Liver (tissue), 9 donors: ENCODE data around the gene LIMCH1. TPM values are rescaled to one million over a fixed set of nuclear protein-coding genes. Genes with fewer than 3 reads are reported as not detected.

ENCODE experiments used
- DNase-seq: peaks from one replicate; pipeline ENCODE4 v3.0.0-alpha.2; 2017; ENCODE audit warnings: low spot score
- H3K27ac ChIP-seq, 2 donors: one replicate each; pipeline ENCODE4 v1.7.0; 2013; ENCODE audit warnings: inconsistent platforms in 2 of 2, low read length in 2 of 2, control low read depth in 1 of 2, low read depth in 1 of 2, mild to moderate bottlenecking in 1 of 2
- H3K27me3 ChIP-seq, 4 donors: one replicate each; pipeline versions ENCODE4 v1.6.1 to v1.7.0; 2013; ENCODE audit warnings: low read length in 3 of 4, inconsistent platforms in 1 of 4, mild to moderate bottlenecking in 1 of 4, moderate library complexity in 1 of 4; ENCODE audit not compliant: control insufficient read depth in 4 of 4, insufficient read depth in 4 of 4
- H3K36me3 ChIP-seq, 4 donors: one replicate each; pipeline versions ENCODE4 v1.6.1 to v1.7.0; 2013; ENCODE audit warnings: low read length in 3 of 4, mild to moderate bottlenecking in 3 of 4, low read depth in 1 of 4, moderate library complexity in 1 of 4; ENCODE audit not compliant: control insufficient read depth in 4 of 4, insufficient read depth in 3 of 4
- H3K4me1 ChIP-seq, 4 donors: one replicate each; pipeline versions ENCODE4 v1.6.1 to v1.7.0; 2013; ENCODE audit warnings: low read length in 3 of 4, mild to moderate bottlenecking in 3 of 4, moderate library complexity in 1 of 4; ENCODE audit not compliant: control insufficient read depth in 4 of 4, insufficient read depth in 4 of 4
- H3K4me3 ChIP-seq, 3 donors: one replicate each; pipeline versions ENCODE4 v1.6.1 to v1.7.0; 2013; ENCODE audit warnings: low read length in 3 of 3, control low read depth in 1 of 3, low read depth in 1 of 3, mild to moderate bottlenecking in 1 of 3
- H3K9ac ChIP-seq, 2 donors: one replicate each; pipeline ENCODE4 v1.7.0; 2013; ENCODE audit warnings: low read length in 2 of 2, mild to moderate bottlenecking in 2 of 2, moderate library complexity in 2 of 2, control low read depth in 1 of 2, low read depth in 1 of 2
- H3K9me3 ChIP-seq, 4 donors: one replicate each; pipeline versions ENCODE4 v1.6.1 to v1.7.0; 2013; ENCODE audit warnings: low read length in 3 of 4; ENCODE audit not compliant: control insufficient read depth in 4 of 4
- EGR1 ChIP-seq, 2 donors: IDR thresholded peaks; 2 replicates each; pipeline ENCODE4 v1.6.1; 2016 to 2018; ENCODE audit warnings: antibody characterized with exemption in 2 of 2, low read depth in 2 of 2
- FOXA1 ChIP-seq: IDR thresholded peaks from 2 replicates; pipeline ENCODE4 v1.6.1; 2016; ENCODE audit warnings: antibody characterized with exemption
- FOXA2 ChIP-seq: IDR thresholded peaks from 2 replicates; pipeline ENCODE4 v1.6.1; 2016; ENCODE audit warnings: antibody characterized with exemption
- GABPA ChIP-seq, 2 donors: IDR thresholded peaks in 1 of 2; conservative IDR thresholded peaks in 1 of 2; 2 replicates each; pipeline ENCODE4 v1.6.1; 2016; ENCODE audit warnings: antibody characterized with exemption in 2 of 2, mild to moderate bottlenecking in 1 of 2, moderate library complexity in 1 of 2
- HNF4A ChIP-seq, 2 donors: conservative IDR thresholded peaks; 2 replicates each; pipeline ENCODE4 v1.6.1; 2016; ENCODE audit warnings: antibody characterized with exemption in 2 of 2, mild to moderate bottlenecking in 2 of 2
- HNF4G ChIP-seq: IDR thresholded peaks from 2 replicates; pipeline ENCODE4 v1.6.1; 2016; ENCODE audit warnings: antibody characterized with exemption
- JUND ChIP-seq, 2 donors: IDR thresholded peaks; 2 replicates each; pipeline ENCODE4 v1.6.1; 2016; ENCODE audit warnings: antibody characterized with exemption in 2 of 2
- NR2F2 ChIP-seq: IDR thresholded peaks from 2 replicates; pipeline ENCODE4 v1.6.1; 2016; ENCODE audit warnings: antibody characterized with exemption
- RAD21 ChIP-seq, 2 donors: IDR thresholded peaks; 2 replicates each; pipeline ENCODE4 v1.6.1; 2016; ENCODE audit warnings: antibody characterized with exemption in 2 of 2, mild to moderate bottlenecking in 2 of 2
- RXRA ChIP-seq, 2 donors: IDR thresholded peaks; 2 replicates each; pipeline ENCODE4 v1.6.1; 2017 to 2018; ENCODE audit warnings: antibody characterized with exemption in 2 of 2, mild to moderate bottlenecking in 1 of 2
- SP1 ChIP-seq: IDR thresholded peaks from 2 replicates; pipeline ENCODE4 v1.6.1; 2018; ENCODE audit warnings: antibody characterized with exemption, mild to moderate bottlenecking
- TAF1 ChIP-seq: conservative IDR thresholded peaks from 2 replicates; pipeline ENCODE4 v1.6.1; 2016; ENCODE audit warnings: antibody characterized with exemption, mild to moderate bottlenecking
- WGBS: extraction: QIAGEN DNeasy Blood & Tissue Kit; methylation state at CpG from one replicate; pipeline ENCODE4 v1.1.7; 2013; 5-methylcytosine and 5-hydroxymethylcytosine counted together
- polyA plus RNA-seq, 2 donors: library from polyadenylated mRNA; stranded (reverse) in 1 of 2; unstranded in 1 of 2; fragments of 200-250 nt in 1 of 2; fragments of >200 nt in 1 of 2; fragmentation: Nextera tagmentation in 1 of 2; extraction: Ambion mirVana in 1 of 2; gene quantifications; one replicate each; pipeline versions ENCODE4 v1.2.1 to v1.2.3, GENCODE V29; 2013 to 2015
- total RNA-seq, 2 donors: library from RNA; depleted of rRNA; stranded (reverse); fragments of >200 nt; gene quantifications; one replicate each; pipeline ENCODE4 v1.2.3, GENCODE V29; 2014
- TF ChIP-seq, protein P1 (sequence below): IDR thresholded peaks from 2 replicates; pipeline ENCODE4 v1.6.1; 2016; ENCODE audit warnings: antibody characterized with exemption
- TF ChIP-seq, protein P2 (sequence below): IDR thresholded peaks from 2 replicates; pipeline ENCODE4 v1.6.1; 2016; ENCODE audit warnings: antibody characterized with exemption
- TF ChIP-seq, protein P3 (sequence below): IDR thresholded peaks from 2 replicates; pipeline ENCODE4 v1.6.1; 2016; ENCODE audit warnings: antibody characterized with exemption
- TF ChIP-seq, protein P4 (sequence below): fragments of 150-350 bp; IDR thresholded peaks from 2 replicates; pipeline ENCODE4 v1.5.1; 2017; ENCODE audit warnings: improper control_type of control experiment, low read depth, low read length; ENCODE audit not compliant: missing input control
- donor health status: healthy.
- donor health status: healthy.
- donor health status: healthy.
- donor health status: healthy.
- donor health status: healthy.

LIMCH1 gene
- total and polyA plus RNA-seq, 4 donors: 2.0 to 30.6 (median 8.1) TPM

DNA sequence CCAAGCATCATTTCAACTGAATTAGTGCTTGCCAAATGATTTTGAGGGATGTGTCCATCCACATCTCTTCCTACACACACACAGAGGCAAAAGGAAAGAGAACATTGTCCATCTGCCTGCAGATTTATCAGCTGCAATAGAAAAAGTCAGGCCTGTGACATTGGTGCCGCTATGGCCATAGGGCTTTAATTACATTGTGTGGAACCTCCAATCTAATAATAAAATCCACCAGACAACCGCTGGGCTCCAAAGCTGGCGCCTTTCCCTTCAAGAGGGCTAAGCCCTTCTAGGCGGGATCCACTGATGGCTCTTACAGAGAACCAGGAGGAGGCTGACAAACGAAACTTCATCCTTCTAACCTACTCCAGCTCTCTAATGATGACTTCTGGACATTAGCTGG is 150.0 kb downstream of the LIMCH1 start:
- H3K36me3 ChIP-seq: peaks cover 3 to 13% (median 8%) of the 10 kb centered on the region in 4 donors
- no peak overlapping the region for H3K9ac ChIP-seq
- H3K4me3 ChIP-seq: no peak overlapping the region
- H3K9me3 ChIP-seq: no peaks in the 10 kb centered on the region
- peaks cover 0 to 4% (median 0%) of the 10 kb centered on the region in 4 donors for H3K4me1 ChIP-seq
- H3K27ac ChIP-seq: no peak overlapping the region
- no peak for TF ChIP-seq EGR1 (IDR thresholded peaks at IDR 0.05; ENCODE audit: low read depth in 2 of 2)
- no peak for TF ChIP-seq JUND (IDR thresholded peaks at IDR 0.05)
- no peak for TF ChIP-seq NR2F2
- TF ChIP-seq, protein P1, sequence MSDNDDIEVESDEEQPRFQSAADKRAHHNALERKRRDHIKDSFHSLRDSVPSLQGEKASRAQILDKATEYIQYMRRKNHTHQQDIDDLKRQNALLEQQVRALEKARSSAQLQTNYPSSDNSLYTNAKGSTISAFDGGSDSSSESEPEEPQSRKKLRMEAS: no peak
- no peak for TF ChIP-seq RXRA (IDR thresholded peaks at IDR 0.05)
- TF ChIP-seq, protein P2, sequence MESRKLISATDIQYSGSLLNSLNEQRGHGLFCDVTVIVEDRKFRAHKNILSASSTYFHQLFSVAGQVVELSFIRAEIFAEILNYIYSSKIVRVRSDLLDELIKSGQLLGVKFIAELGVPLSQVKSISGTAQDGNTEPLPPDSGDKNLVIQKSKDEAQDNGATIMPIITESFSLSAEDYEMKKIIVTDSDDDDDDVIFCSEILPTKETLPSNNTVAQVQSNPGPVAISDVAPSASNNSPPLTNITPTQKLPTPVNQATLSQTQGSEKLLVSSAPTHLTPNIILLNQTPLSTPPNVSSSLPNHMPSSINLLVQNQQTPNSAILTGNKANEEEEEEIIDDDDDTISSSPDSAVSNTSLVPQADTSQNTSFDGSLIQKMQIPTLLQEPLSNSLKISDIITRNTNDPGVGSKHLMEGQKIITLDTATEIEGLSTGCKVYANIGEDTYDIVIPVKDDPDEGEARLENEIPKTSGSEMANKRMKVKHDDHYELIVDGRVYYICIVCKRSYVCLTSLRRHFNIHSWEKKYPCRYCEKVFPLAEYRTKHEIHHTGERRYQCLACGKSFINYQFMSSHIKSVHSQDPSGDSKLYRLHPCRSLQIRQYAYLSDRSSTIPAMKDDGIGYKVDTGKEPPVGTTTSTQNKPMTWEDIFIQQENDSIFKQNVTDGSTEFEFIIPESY: no peak
- TF ChIP-seq, protein P3, sequence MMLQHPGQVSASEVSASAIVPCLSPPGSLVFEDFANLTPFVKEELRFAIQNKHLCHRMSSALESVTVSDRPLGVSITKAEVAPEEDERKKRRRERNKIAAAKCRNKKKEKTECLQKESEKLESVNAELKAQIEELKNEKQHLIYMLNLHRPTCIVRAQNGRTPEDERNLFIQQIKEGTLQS: no peak
- TF ChIP-seq FOXA1: no peak
- no peak for TF ChIP-seq RAD21 (IDR thresholded peaks at IDR 0.05)
- no peak for TF ChIP-seq HNF4A (conservative IDR thresholded peaks at IDR 0.05)
- TF ChIP-seq, protein P4, sequence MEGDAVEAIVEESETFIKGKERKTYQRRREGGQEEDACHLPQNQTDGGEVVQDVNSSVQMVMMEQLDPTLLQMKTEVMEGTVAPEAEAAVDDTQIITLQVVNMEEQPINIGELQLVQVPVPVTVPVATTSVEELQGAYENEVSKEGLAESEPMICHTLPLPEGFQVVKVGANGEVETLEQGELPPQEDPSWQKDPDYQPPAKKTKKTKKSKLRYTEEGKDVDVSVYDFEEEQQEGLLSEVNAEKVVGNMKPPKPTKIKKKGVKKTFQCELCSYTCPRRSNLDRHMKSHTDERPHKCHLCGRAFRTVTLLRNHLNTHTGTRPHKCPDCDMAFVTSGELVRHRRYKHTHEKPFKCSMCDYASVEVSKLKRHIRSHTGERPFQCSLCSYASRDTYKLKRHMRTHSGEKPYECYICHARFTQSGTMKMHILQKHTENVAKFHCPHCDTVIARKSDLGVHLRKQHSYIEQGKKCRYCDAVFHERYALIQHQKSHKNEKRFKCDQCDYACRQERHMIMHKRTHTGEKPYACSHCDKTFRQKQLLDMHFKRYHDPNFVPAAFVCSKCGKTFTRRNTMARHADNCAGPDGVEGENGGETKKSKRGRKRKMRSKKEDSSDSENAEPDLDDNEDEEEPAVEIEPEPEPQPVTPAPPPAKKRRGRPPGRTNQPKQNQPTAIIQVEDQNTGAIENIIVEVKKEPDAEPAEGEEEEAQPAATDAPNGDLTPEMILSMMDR: no peak
- TF ChIP-seq HNF4G: no peak
- no peak for TF ChIP-seq TAF1
- TF ChIP-seq GABPA (IDR thresholded peaks at IDR 0.05 in 1 of 2, conservative IDR thresholded peaks at IDR 0.05 in 1 of 2): no peak
- no peak for TF ChIP-seq SP1
- DNase-seq: no peak
- 94% methylated on average over 5 of the region's 5 CpGs for WGBS
- H3K27me3 ChIP-seq: no peaks in the 10 kb centered on the region

DNA sequence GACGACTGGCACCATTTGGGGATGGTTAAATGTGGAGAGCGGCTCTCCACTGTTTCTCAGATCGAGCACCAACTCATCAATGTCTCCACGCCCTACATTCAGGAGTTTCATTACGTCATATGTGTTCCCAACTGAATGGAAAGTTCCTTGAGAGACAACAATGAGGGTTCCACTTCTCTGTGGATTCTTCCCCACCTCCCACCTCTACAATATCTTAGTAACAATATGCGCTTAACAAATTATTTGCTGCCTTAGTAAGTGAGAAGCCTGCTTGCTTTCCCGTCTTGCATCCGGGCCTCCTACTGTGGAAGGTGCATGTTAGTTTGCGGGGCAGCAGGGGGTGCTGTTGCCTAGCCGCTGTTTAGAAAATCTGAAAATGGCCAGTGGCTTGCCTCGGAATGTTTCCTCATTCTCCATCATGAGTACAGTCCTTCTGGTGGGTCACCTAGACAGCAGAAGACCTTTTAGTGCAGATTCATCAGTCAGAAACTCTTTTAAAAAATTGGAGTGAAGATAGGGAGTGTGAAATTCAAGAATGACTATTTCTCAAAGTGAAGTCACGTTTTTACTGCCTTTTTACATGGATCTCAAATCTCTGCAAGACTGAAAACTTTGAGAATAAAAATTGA is 154.9 kb downstream of the LIMCH1 start:
- no peak overlapping the region for H3K9ac ChIP-seq
- no peak overlapping the region for H3K4me3 ChIP-seq
- 33% methylated on average over 12 of the region's 12 CpGs for WGBS

More for the DNA sequence above, 154.9 kb downstream of the LIMCH1 start:
- Histone ChIP-seq H3K4me1 (peaks cover 0 to 5% (median 0%) of the 10 kb centered on the region in 4 donors), H3K9me3 (no peaks in the 10 kb centered on the region), H3K36me3 (peaks cover 2 to 13% (median 8%) of the 10 kb centered on the region in 4 donors), H3K27me3 (no peaks in the 10 kb centered on the region), H3K27ac (no peak overlapping the region)
- TF ChIP-seq FOXA1: no peak
- no peak for TF ChIP-seq TAF1
- TF ChIP-seq NR2F2: no peak
- peak; percentile 93 to 96 for TF ChIP-seq RAD21 (IDR thresholded peaks at IDR 0.05)
- no peak for TF ChIP-seq JUND (IDR thresholded peaks at IDR 0.05)
- TF ChIP-seq, protein P4: peak; percentile 89
- TF ChIP-seq HNF4A (conservative IDR thresholded peaks at IDR 0.05): no peak
- no peak for TF ChIP-seq FOXA2
- peak; percentile 59 for DNase-seq
